ENCODE measurements around the gene TAPBP. TPM values are rescaled to one million over a fixed set of nuclear protein-coding genes. Genes with fewer than 3 reads are reported as not detected.

The TAPBP gene
- total RNA-seq, 1 experiment from 2014 or later, result 28.2 TPM

DNA sequence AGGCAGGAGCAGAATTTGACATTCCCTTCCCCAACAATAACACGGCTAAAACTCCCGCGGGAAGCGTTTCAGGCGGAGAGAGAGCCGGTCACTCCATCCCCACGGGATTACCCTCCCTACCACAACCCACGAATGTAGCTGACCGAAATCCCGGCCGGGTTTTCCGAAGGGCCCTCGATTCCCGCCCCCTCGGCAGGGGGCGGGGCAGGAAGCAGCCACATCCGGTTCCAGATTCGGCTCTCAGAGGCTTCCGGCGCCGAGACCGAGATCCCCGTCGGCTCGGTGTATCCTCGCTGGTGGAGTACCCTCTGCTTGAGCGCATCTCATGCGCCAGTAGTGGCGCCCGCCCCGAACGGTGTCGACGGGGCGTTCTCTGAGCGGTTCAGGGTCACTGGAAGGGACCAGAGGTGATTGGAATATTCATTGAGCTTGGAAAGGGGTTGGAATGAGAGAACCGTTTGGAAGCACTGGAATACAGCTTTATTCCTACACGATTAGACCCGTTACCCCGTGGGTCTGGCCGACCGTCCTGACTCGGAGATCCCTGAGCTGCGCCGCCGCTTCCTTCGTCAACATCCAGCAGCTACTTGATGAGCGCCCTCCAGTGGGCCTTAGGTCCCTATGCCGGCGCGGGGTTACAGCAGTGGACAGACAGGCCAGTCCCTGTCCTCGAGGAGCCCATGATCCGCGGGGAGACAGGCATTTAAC is 14.5 kb downstream of the TAPBP start:
- no peak overlapping the region for H2BK15ac ChIP-seq (ENCODE audit: low read depth, low read length)
- H2AFZ ChIP-seq (ENCODE audit: low read length), result no peak overlapping the region
- H3K4me1 ChIP-seq (ENCODE audit: insufficient read depth, low read length), result no peaks in the 10 kb centered on the region
- peaks cover 22% of the 10 kb centered on the region for H3K23me2 ChIP-seq (ENCODE audit: insufficient read length, low read depth, low read length, poor library complexity, severe bottlenecking)
- H3K9ac ChIP-seq (ENCODE audit: extremely low read depth, insufficient read length, low read length), result peak overlapping the region; percentile 85
- H3K27me3 Mint-ChIP-seq (ENCODE audit: low read depth), result no peaks in the 10 kb centered on the region
- H3K14ac ChIP-seq (ENCODE audit: insufficient read depth, low read length), result peak overlapping the region; percentile 80
- no peak overlapping the region for H3K4ac ChIP-seq (ENCODE audit: low read depth, low read length)
- H2BK12ac ChIP-seq (ENCODE audit: insufficient read length, low read depth, low read length), result no peak overlapping the region
- no peaks in the 10 kb centered on the region for H3K9me3 ChIP-seq (ENCODE audit: control insufficient read depth, low read depth, low read length)
- H2AK5ac ChIP-seq (ENCODE audit: insufficient read length, low read length), result no peak overlapping the region
- peak overlapping the region; percentile 98 to 100 for H3K4me3 Mint-ChIP-seq
- peak overlapping the region; percentile 91 for H3K27ac ChIP-seq (ENCODE audit: insufficient read length, low read depth, low read length)
- peak overlapping the region; percentile 71 for H3K18ac ChIP-seq (ENCODE audit: insufficient read length, low read depth, low read length)
- peaks cover 12 to 20% of the 10 kb centered on the region in 2 experiments for H3K4me1 Mint-ChIP-seq
- no peaks in the 10 kb centered on the region for H4K20me1 ChIP-seq (ENCODE audit: control insufficient read depth, insufficient read depth, insufficient read length)
- H3K23ac ChIP-seq (ENCODE audit: insufficient read length, low read depth, low read length), result no peak overlapping the region
- H3K27ac Mint-ChIP-seq, result peak overlapping the region; percentile 98 to 99 (median 98)
- no peaks in the 10 kb centered on the region for H3K79me1 ChIP-seq (ENCODE audit: insufficient read depth, low read depth, low read length, poor library complexity, severe bottlenecking)
- peak overlapping the region; percentile 90 for H3K4me2 ChIP-seq (ENCODE audit: insufficient read depth, insufficient read length, low read length)
- no peak overlapping the region for H4K8ac ChIP-seq (replicated peaks; ENCODE audit: insufficient read length, low read depth, low read length)
- no peak overlapping the region for H4K5ac ChIP-seq (ENCODE audit: insufficient read length, low read depth, low read length)
- no peaks in the 10 kb centered on the region for H3K9me3 Mint-ChIP-seq
- peak overlapping the region; percentile 7 for H3K56ac ChIP-seq (ENCODE audit: insufficient read length, low read depth, low read length)
- TF ChIP-seq, protein P1, sequence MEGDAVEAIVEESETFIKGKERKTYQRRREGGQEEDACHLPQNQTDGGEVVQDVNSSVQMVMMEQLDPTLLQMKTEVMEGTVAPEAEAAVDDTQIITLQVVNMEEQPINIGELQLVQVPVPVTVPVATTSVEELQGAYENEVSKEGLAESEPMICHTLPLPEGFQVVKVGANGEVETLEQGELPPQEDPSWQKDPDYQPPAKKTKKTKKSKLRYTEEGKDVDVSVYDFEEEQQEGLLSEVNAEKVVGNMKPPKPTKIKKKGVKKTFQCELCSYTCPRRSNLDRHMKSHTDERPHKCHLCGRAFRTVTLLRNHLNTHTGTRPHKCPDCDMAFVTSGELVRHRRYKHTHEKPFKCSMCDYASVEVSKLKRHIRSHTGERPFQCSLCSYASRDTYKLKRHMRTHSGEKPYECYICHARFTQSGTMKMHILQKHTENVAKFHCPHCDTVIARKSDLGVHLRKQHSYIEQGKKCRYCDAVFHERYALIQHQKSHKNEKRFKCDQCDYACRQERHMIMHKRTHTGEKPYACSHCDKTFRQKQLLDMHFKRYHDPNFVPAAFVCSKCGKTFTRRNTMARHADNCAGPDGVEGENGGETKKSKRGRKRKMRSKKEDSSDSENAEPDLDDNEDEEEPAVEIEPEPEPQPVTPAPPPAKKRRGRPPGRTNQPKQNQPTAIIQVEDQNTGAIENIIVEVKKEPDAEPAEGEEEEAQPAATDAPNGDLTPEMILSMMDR (conservative IDR thresholded peaks at IDR 0.05), result peak; percentile 81
- H3T11ph ChIP-seq (ENCODE audit: low read length), result no peak overlapping the region
- no peak overlapping the region for H2BK5ac ChIP-seq (ENCODE audit: insufficient read length, low read length)
- peak; percentile 87 for DNase-seq
- H3K36me3 Mint-ChIP-seq (ENCODE audit: insufficient read depth in 1 of 3, low read depth in 3 of 3), result peaks cover 7 to 26% (median 17%) of the 10 kb centered on the region in 3 experiments; a peak in 6 of 7 replicates
- no CpG with 5 or more reads among the region's 54 CpGs for WGBS (ENCODE audit: extremely low coverage, insufficient read length, low lambda C conversion rate)
- no peaks in the 10 kb centered on the region for H3K27me3 ChIP-seq (ENCODE audit: insufficient read depth, low read length)
- no peak overlapping the region for H4K91ac ChIP-seq (ENCODE audit: insufficient read length, low read depth, low read length)
- no peak overlapping the region for H2BK20ac ChIP-seq (ENCODE audit: low read depth, low read length, poor library complexity, severe bottlenecking)
- H2BK120ac ChIP-seq (ENCODE audit: low read depth, low read length, poor library complexity, severe bottlenecking), result no peak overlapping the region
- peaks cover 3% of the 10 kb centered on the region; the same call in 1 of the 2 replicates for H3K79me2 ChIP-seq (ENCODE audit: insufficient read depth, low read length)

Measured in H9 (cell line).